HG02884 (cell line): ENCODE data around the gene STAU1.
"Not testable (repeated sequence)": the region's sequence is repeated elsewhere in the genome, so short reads cannot be mapped to it uniquely, and the experiment has no call there.

ENCODE experiments used
- ATAC-seq: cut with Tn5 transposase; IDR thresholded peaks from one replicate; pipeline ENCODE4 v1.9.1; 2021; ENCODE audit warnings: mild to moderate bottlenecking, moderate library complexity; ENCODE audit not compliant: unreplicated experiment

Gene STAU1

DNA sequence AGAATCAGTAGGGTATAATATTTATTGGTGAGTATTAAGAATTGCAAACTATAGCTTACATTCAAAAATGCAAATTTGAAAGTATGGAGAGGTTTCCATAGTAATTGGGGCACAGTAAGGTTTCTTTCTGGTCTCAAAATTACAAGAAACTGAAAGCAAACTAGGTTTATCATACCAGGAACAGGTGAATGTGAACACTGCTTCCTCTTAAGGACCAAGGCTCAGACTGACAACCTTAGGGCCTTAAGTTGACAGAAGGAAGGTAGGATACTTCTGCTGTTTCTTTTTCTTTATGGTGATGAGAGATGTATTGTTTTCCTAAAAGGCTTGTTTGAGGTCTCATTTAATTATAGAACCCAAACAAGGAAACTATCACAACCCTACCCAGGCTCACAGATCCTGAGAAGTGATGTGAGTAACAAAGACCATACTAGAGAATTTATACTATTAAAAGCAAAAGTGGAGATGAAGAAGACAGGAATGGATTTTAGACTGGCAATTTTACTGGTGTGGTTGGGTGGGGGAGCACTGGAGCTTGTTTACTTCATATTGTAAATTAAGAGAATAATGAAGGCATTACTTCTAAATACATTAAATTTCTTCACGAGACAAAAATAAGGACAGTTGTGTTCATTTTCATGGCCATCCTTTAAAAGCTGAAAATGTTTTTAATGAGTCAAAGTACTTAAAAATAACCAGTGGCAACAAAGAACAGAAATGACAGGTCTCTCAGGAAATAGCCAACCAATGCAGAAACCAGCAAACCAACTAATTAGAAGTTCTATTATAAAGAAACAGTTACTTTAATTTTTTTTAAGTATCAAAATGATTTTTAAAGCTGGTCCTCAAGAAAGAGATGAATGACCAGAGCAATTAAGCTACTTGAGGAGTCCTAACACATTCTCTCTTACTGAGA is 21.3 kb downstream of the STAU1 start:
- peak; percentile 78 for ATAC-seq

DNA sequence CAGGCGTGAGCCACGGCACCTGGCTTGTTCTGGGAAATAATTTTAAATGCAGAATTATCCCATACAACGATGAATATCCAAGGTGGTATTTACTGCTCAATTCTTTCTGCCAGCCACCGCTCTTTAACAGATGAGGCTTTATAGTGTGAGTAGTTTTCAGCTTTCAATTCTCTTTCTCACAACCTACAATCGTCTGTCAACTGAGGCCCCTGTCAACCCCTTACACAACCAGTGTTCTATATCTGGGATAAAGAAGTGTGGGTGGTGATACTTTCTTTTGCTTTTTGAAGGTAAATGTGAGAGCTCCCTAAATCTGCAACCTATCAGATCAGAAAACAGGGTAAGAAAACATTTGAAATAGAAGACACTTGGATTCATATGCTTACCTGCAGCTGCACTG is 22.5 kb downstream of the STAU1 start:
- ATAC-seq = no peak

GRCh38 chr20:49163696-49164095 is 24.4 kb downstream of the STAU1 start:
- no peak for ATAC-seq

GRCh38 chr20:49161428-49162152 is 26.5 kb downstream of the STAU1 start:
- no peak for ATAC-seq

DNA sequence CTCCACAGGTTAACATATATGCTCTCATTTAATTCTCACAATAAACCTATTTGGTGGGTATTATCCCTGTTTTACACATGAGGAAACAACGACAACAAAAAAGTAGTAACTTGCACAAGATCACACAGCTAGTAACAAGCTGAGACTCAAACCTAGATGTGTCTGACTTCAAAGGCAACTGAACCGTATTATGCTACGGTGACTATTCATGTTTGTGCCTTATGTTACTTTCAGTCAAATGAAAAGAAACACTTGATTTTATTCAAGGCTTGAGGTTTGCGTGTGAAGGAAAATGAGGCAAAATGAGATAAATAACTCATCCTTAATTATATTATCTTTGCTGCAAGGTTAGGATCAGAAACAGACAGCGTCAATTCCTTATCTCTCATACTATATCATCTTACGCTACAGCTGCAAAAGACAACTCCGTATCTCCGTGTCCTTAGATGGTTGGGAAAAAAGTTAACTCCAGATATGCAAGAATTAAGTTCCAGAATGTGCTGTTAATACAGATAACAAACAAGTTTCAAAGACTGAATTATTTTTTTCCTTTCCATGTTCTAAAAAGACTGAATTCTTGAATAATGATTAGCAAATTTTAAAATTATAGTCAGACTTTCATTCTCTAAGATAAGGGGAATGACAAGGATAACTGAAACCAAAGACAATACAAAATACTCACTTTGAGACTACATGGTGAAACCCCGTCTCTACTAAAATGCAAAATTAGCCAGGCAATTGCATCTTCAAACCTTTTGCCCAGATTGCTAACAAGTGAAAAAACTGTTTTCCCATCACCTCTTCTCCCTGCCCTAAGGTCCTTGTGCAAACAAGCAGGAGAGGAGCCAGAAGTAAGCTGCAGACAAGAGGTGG is 27.8 kb downstream of the STAU1 start:
- ATAC-seq = no peak

GRCh38 chr20:49157146-49157545 is 31.0 kb downstream of the STAU1 start:
- ATAC-seq = no peak

- ATAC-seq = no peak
These were observed 31.7 kb downstream of the STAU1 start for GRCh38 chr20:49156481-49156880.

GRCh38 chr20:49151436-49151835 is 36.7 kb downstream of the STAU1 start:
- ATAC-seq = no peak

DNA sequence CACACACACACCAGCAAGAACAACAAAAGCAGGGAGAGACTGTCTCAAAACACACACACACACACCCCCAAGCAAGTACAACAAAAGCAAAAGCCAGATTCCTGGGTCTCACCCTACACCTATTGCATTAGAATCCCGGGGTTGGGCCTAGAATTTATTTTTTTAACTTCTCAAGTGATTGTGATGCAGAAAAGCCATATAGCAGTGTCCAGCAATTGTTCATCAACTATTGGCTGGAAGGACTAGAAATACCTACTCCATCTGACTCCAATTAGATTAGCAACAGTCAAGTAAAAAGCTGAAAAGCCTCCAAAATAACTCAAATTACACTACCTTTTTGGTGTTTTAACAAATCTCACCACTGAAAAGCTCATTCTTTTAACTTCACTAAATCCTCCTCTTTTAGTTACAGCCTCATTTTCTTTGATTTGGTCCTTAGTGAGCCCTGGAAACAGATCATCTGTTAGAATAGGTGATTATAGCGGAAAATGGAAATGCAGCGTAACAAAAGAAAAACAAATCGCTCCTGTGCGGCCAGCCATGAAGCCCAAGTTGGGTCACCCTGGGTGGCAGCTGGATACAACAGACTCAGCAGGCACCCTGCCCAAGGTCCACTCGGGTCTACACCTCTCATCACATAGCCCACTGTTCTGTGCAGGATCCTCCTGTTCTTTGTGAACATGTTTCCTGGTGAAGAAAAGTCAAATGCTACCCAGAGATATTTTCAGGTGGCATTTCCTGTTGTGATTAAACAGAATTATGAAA is 38.7 kb downstream of the STAU1 start:
- no peak for ATAC-seq

GRCh38 chr20:49148601-49149000 is 39.5 kb downstream of the STAU1 start:
- ATAC-seq = no peak

GRCh38 chr20:49147296-49147695 is 40.8 kb downstream of the STAU1 start:
- ATAC-seq = no peak

DNA sequence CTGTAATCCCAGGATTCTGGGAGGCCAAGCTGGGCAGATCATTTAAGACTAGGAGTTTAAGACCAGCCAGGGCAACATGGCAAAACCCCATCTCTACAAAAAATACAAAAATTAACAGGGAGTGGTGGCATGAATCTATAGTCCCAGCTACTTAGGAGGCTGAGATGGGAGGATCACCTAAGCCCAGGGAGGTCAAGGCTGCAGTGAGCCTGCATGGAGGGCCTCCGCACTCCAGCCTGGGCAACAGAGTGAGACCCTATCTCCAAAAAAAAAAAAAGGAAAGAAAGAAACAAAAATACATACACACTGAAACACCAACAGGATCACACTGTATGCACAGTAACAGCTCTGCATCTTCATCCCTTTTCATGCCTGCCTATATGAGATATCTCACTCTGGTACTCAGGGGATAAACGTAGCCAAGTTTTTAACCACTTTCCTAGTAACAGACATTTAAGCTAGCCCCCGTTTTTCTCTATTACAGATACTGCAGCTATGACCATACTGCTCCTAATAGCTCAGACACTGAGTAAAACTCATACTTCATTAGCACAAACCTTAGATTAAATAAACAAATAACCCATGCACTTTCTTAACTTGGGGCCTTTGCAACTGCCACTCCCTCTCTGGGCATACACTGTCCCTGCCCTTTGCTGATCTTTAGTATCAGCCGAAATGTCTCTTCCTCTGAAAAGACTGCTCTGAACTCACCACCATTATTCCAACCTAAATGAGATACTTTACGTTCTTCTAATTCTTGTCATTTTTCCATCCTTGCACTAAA is 41.5 kb downstream of the STAU1 start:
- no peak for ATAC-seq

DNA sequence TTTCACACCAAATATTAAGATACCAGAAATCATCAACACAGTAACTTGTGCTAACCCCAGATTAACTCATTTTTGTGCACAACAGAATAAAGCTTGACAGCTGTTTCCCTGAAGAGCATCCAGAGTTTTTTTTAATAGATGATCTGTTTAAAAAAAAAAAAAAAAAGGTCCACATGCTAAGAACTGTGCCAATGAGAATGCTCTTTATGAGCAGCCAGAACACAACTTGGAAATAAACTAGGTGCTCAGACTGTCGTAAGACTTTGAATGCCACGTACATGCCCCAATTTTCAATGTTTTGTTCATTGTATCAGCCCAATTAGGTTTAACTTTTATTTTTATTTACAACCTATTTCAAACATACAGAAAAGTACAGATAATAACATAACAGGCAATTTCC is 47.3 kb downstream of the STAU1 start:
- no peak for ATAC-seq

DNA sequence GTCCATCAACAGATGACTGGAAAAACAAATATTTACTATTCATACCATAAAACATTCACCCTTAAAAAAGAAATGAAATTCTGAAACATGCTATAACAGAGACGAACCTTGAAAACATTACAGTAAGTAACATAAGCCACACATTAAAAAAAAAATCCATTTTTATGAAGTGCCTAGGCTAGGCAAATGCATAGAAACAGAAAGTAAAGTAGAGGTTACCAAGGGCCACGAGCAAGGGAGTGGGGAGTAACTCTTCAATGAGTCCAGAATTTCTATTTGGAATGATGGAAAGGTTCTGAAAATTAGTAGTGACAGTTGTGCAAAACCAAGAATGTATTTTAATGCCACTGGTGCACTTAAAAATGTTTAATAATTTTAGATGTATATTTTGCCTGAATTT is 47.7 kb downstream of the STAU1 start:
- no peak for ATAC-seq

GRCh38 chr20:49138431-49138830 is 49.7 kb downstream of the STAU1 start:
- no peak for ATAC-seq

- no peak for ATAC-seq
These were observed 51.1 kb downstream of the STAU1 start for GRCh38 chr20:49136817-49137571.

GRCh38 chr20:49134797-49135196 is 53.3 kb downstream of the STAU1 start:
- ATAC-seq = not testable (repeated sequence)

GRCh38 chr20:49133571-49133970 is 54.6 kb downstream of the STAU1 start:
- ATAC-seq = no peak

DNA sequence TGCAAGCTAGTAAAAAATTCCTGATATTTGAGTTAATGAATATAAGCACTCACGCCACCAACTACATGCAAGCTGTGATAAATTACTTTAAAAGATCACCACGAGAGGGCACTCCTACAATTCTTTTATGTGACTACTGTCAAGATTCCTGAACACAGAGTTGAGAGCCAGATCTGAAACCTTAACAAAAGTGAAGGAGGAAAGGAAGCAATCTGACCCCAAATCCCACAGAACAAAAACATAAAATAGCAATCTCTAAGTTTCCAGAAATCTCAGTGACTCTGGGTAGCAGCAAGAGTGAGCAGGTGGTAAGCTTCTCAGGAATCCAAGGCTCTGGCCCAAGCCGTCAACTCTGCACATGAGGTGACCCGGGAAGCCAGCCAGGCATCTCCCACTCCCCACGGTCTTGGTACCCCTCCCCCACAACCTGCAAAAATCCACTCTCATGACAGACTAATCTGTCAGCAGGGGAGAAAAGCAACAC is 55.1 kb downstream of the STAU1 start:
- no peak for ATAC-seq
